Transverse colon (tissue), 4 donors: ENCODE data around the gene PTPN20. TPM values are rescaled to one million over a fixed set of nuclear protein-coding genes. Genes with fewer than 3 reads are reported as not detected.

Source experiments
- DNase-seq: peaks from one replicate; pipeline ENCODE4 v3.0.0-alpha.2; 2019
- H3K27ac ChIP-seq, 4 donors: fragments of 200-600 bp; sonication (generic); 2 replicates each; pipeline ENCODE4 v1.5.1; 2016 to 2018; ENCODE audit warnings: inconsistent platforms in 4 of 4
- H3K27me3 ChIP-seq: fragments of 200-600 bp; sonication (generic); 2 replicates; pipeline ENCODE4 v1.5.1; 2017; ENCODE audit warnings: inconsistent platforms
- H3K36me3 ChIP-seq, 4 donors: fragments of 200-600 bp; sonication (generic); 2 replicates each; pipeline ENCODE4 v1.5.1; 2017 to 2019; ENCODE audit warnings: inconsistent platforms in 4 of 4
- H3K4me1 ChIP-seq, 4 donors: fragments of 200-600 bp; sonication (generic); 2 replicates each; pipeline ENCODE4 v1.5.1; 2017 to 2020; ENCODE audit warnings: inconsistent platforms in 4 of 4
- H3K4me3 ChIP-seq, 4 donors: fragments of 200-600 bp; sonication (generic); 1 replicate in 1 of 4; 2 replicates in 3 of 4; pipeline versions ENCODE4 v1.5.1 to v1.6.1; 2017 to 2019; ENCODE audit warnings: inconsistent platforms in 4 of 4
- H3K9me3 ChIP-seq, 2 donors: fragments of 200-600 bp; sonication (generic); 2 replicates each; pipeline ENCODE4 v1.5.1; 2017 to 2019; ENCODE audit warnings: inconsistent platforms in 2 of 2
- EP300 ChIP-seq: sonication (generic); formaldehyde crosslinking; IDR thresholded peaks from one replicate; pipeline ENCODE4 v1.6.1; 2017; ENCODE audit warnings: antibody characterized with exemption, low read depth
- POLR2A ChIP-seq: fragments of 450-650 bp; IDR thresholded peaks from one replicate; pipeline ENCODE4 v1.6.1; 2016; ENCODE audit warnings: antibody characterized with exemption, mild to moderate bottlenecking, moderate library complexity
- POLR2AphosphoS5 ChIP-seq, 3 donors: sonication (generic); formaldehyde crosslinking; IDR thresholded peaks; one replicate each; pipeline ENCODE4 v1.6.1; 2016; ENCODE audit warnings: antibody characterized with exemption in 3 of 3
- WGBS, 2 donors: methylation state at CpG; one replicate each; pipeline ENCODE4 v1.1.5; 2018; ENCODE audit warnings: low coverage in 1 of 2; 5-methylcytosine and 5-hydroxymethylcytosine counted together
- in situ Hi-C, 4 donors: fragments of 200-750 bp; cut with MboI; loops; one replicate each; pipeline versions ENCODE4 v1.15.0 to v1.15.1; 2017; ENCODE audit warnings: low sequenced_read_pairs in 3 of 4, low pct_ligation_motif_present in 1 of 4, low pct_unique_long_range_greater_than_20kb in 1 of 4
- intact Hi-C: fragments of 100-400 bp; cut with DNase I; formaldehyde crosslinking; loops from one replicate; pipeline ENCODE4 v1.15.1; 2023; ENCODE audit warnings: low total_unique reads
- total RNA-seq, 4 donors: library from RNA; depleted of rRNA; stranded (reverse); fragments of >200 nt; gene quantifications; one replicate each; pipeline ENCODE4 v1.1.0, GENCODE V29; 2016
- TF ChIP-seq, protein P1 (sequence below), 5 experiments: fragments of 200-600 bp in 3 of 5; fragments of 450-650 bp in 2 of 5; sonication (generic) in 3 of 5; IDR thresholded peaks; 1 replicate in 2 of 5; 2 replicates in 3 of 5; pipeline ENCODE4 v1.5.1; 2016 to 2017; ENCODE audit warnings: antibody characterized with exemption in 5 of 5, inconsistent platforms in 3 of 5, mild to moderate bottlenecking in 2 of 5, moderate library complexity in 1 of 5

The PTPN20 gene
- total RNA-seq, 4 donors from 2014 or later: 1.6 to 34.0 (median 4.9) TPM; not detected in 1

DNA sequence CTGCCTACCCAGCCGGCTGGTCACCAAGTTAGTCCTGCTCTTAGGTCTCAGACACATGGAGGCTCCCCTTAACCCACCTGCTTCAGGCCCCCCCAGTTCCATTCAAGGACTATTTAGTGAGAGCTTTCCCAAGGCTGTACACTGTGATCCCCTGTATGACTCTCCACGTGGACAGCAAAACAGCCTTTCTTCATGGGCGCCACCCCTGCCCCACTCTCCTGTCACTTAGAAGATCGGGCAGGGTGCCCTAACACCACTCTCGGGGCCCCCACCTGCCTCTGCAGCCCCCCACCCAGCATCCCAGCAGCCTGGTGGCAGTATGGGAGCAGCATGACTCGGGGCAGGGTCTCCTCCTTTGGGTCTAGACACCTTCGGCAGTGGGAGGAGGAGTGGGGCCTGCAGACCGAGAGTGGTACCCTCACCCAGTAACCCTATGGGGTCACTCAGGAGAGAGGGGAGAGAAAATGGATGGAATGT is 116.6 kb downstream of the PTPN20 start:
- H3K9me3 ChIP-seq: no peaks in the 10 kb centered on the region
- no peak for DNase-seq
- H3K27ac ChIP-seq: no peak overlapping the region
- in situ Hi-C loops: loop anchor here in 2 of 4 donors (10.0 to 25.0 kb wide), 2 partner anchors 284 to 287 kb away; partner anchors contain the start of genes GDF10 (in 1 of the 2) and GDF2 (in 1 of the 2)
- no peaks in the 10 kb centered on the region for H3K36me3 ChIP-seq
- WGBS, 2 donors: 76% methylated on average over 8 of the region's 8 CpGs; no CpG with 5 or more reads in 1 of the 2 donors
- intact Hi-C loops: no loop called here
- H3K27me3 ChIP-seq: no peaks in the 10 kb centered on the region
- no peak overlapping the region for H3K4me3 ChIP-seq
- TF ChIP-seq EP300: no peak
- TF ChIP-seq POLR2AphosphoS5 (IDR thresholded peaks at IDR 0.05): no peak
- TF ChIP-seq, protein P1, sequence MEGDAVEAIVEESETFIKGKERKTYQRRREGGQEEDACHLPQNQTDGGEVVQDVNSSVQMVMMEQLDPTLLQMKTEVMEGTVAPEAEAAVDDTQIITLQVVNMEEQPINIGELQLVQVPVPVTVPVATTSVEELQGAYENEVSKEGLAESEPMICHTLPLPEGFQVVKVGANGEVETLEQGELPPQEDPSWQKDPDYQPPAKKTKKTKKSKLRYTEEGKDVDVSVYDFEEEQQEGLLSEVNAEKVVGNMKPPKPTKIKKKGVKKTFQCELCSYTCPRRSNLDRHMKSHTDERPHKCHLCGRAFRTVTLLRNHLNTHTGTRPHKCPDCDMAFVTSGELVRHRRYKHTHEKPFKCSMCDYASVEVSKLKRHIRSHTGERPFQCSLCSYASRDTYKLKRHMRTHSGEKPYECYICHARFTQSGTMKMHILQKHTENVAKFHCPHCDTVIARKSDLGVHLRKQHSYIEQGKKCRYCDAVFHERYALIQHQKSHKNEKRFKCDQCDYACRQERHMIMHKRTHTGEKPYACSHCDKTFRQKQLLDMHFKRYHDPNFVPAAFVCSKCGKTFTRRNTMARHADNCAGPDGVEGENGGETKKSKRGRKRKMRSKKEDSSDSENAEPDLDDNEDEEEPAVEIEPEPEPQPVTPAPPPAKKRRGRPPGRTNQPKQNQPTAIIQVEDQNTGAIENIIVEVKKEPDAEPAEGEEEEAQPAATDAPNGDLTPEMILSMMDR (IDR thresholded peaks at IDR 0.05): no peak
- no peak for TF ChIP-seq POLR2A
- no peaks in the 10 kb centered on the region for H3K4me1 ChIP-seq

DNA sequence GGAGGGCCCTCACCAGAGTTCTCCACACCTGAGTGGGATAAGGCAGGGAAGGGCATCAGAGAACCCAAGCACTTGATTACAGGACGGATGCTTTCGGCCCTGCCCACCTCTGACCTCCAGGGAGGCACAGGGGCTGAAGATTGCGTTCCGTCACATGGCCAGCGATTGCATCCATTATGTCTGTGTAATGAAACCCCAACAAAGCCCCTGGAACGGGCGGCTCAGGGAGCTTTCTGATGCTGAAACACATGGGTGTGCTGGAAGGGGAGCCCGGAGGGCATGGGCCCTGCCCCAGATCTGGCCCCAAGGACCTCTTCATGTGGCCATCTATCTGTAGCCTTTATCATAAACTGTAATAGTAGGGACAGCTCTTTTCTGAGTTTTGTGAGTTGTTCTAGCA is 117.2 kb downstream of the PTPN20 start:
- Histone ChIP-seq H3K4me3 (no peak overlapping the region), H3K36me3 (no peaks in the 10 kb centered on the region), H3K9me3 (no peaks in the 10 kb centered on the region), H3K27me3 (no peaks in the 10 kb centered on the region), H3K4me1 (no peaks in the 10 kb centered on the region), H3K27ac (no peak overlapping the region)
- intact Hi-C loops: no loop called here
- no peak for DNase-seq
- in situ Hi-C loops: loop anchor here in 2 of 4 donors (10.0 to 25.0 kb wide), 2 partner anchors 284 to 286 kb away; partner anchors contain the start of genes GDF10 (in 1 of the 2) and GDF2 (in 1 of the 2)
- WGBS, 2 donors: 89% methylated on average over 8 of the region's 8 CpGs; no CpG with 5 or more reads in 1 of the 2 donors
- no peak for TF ChIP-seq EP300
- no peak for TF ChIP-seq POLR2AphosphoS5 (IDR thresholded peaks at IDR 0.05)
- no peak for TF ChIP-seq POLR2A
- TF ChIP-seq, protein P1 (IDR thresholded peaks at IDR 0.05): no peak

DNA sequence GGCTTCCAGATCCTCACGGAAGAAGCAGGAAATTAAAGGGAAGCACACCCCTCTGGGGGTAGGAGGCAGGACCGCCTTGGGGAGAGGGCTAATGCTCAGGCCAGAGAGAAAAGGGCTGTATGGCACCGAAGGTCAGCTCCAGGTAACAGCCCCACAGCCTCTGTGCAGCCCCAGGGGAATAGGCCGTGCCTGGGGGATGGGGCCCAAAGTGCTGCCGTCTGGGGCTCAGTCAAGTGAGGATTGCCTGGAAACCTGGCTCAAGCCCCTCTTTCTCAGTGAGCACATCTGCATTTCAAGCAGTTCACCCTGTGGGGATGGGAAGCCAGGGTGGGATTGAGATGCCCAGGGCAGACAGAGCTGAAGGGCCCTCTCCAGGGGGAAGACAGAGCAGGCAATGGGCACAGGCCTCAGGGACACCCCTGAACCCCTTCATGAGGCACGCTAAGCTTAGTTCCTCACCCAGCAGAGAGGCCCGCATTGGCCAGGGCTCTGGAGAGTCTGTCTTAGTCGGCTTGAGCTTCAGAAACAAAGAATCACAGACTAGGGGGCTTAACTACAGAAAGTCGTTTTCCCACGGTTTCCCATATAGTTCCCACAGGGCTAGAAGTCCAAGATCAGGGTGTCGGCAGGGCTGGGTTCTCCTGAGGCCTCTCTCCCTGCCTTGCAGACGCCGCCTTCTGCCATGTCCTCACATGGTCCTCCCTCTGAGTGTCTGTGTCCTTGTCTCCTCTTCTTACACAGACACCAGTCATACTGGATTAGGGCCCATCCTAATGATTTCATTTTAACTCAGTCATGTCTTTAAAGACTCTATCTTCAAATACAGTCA is 118.2 kb downstream of the PTPN20 start:
- Histone ChIP-seq H3K4me3 (no peak overlapping the region), H3K9me3 (no peaks in the 10 kb centered on the region), H3K4me1 (no peaks in the 10 kb centered on the region), H3K27ac (no peak overlapping the region), H3K27me3 (no peaks in the 10 kb centered on the region), H3K36me3 (no peaks in the 10 kb centered on the region)
- intact Hi-C loops: no loop called here
- 78 to 80% methylated on average over 1 to 12 of the region's 13 CpGs for WGBS, 2 donors
- no peak for DNase-seq
- no peak for TF ChIP-seq EP300
- TF ChIP-seq POLR2AphosphoS5 (IDR thresholded peaks at IDR 0.05): no peak
- in situ Hi-C loops: loop anchor here in 3 of 4 donors (10.0 to 25.0 kb wide), 3 partner anchors 275 to 285 kb away; partner anchors contain the start of genes GDF10 (in 2 of the 3) and GDF2 (in 1 of the 3)

DNA sequence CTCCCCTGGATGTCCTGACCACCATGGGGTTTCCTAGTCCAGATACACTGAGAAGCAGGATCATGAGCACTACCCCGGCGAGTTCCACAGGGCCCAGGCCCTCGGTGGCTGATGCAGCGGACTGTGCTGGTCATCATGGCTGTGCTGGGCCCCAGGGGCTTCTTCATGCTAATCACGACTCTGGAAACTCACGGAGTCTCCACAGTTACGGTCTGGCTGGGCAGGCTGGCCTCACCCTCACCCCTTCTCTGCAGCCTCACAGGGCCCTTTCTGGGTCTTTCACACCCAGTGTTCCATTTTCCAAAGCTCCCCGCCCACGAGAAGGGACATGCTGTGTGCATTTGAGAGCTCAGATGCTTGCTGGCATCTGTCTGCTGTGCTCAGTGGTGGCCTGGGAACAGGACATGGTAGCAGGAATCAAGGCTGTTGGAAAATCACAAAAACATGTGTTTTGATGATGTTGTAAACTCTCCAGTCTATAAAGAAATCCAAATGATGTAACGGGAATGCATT is 119.0 kb downstream of the PTPN20 start:
- TF ChIP-seq, protein P1 (IDR thresholded peaks at IDR 0.05): no peak
- TF ChIP-seq POLR2A (no peak), EP300 (no peak), POLR2AphosphoS5 (IDR thresholded peaks at IDR 0.05) (no peak)
- H3K27ac ChIP-seq: no peak overlapping the region
- H3K27me3 ChIP-seq: no peaks in the 10 kb centered on the region
- WGBS, 2 donors: 86 to 92% methylated on average over 1 to 10 of the region's 10 CpGs
- no peak overlapping the region for H3K4me3 ChIP-seq
- intact Hi-C loops (no loop called here), in situ Hi-C loops (loop anchor here in 2 of 4 donors (10.0 to 25.0 kb wide), 2 partner anchors 275 to 282 kb away; partner anchors contain the start of genes GDF10 (in 2 of the 2) and GDF2 (in 1 of the 2))
- H3K4me1 ChIP-seq: no peaks in the 10 kb centered on the region
- H3K36me3 ChIP-seq: no peaks in the 10 kb centered on the region
- DNase-seq: no peak
- H3K9me3 ChIP-seq: no peaks in the 10 kb centered on the region
